Neural cell (in vitro differentiated cells): ENCODE results near the gene GSPT2. TPM values are rescaled to one million over a fixed set of nuclear protein-coding genes. Genes with fewer than 3 reads are reported as not detected.

ENCODE experiments used
- H2AFZ ChIP-seq: fragments of 200-600, 300-800 bp; sonication (generic), shearing (Covaris generic); 2 replicates; pipeline ENCODE4 v1.6.0; 2014; ENCODE audit warnings: low read depth, mild to moderate bottlenecking, antibody characterized with exemption, low read length, moderate library complexity
- H3F3A ChIP-seq: fragments of 200-600 bp; shearing (Covaris generic); 2 replicates; pipeline ENCODE4 v1.6.1; 2016; ENCODE audit warnings: mild to moderate bottlenecking, moderate library complexity, mixed read lengths, antibody characterized with exemption, low read length; ENCODE audit not compliant: insufficient read depth, poor library complexity, severe bottlenecking
- H3K27ac ChIP-seq: fragments of 200-600, 300-800 bp; sonication (generic), shearing (Covaris generic); 2 replicates; pipeline ENCODE4 v1.5.1; 2014; ENCODE audit warnings: mild to moderate bottlenecking, low read length, moderate library complexity
- H3K27me3 ChIP-seq: fragments of 300-800, 200-600 bp; sonication (generic), shearing (Covaris generic); 2 replicates; pipeline ENCODE4 v1.6.0; 2014; ENCODE audit warnings: mild to moderate bottlenecking, low read depth, low read length, moderate library complexity; ENCODE audit not compliant: insufficient read depth
- H3K36me3 ChIP-seq: fragments of 300-800, 200-600 bp; sonication (generic), shearing (Covaris generic); 2 replicates; pipeline ENCODE4 v1.5.1; 2014; ENCODE audit warnings: mild to moderate bottlenecking, antibody characterized with exemption, low read length, moderate library complexity; ENCODE audit not compliant: insufficient read depth
- H3K4me2 ChIP-seq: fragments of 300-800, 200-600 bp; sonication (generic), shearing (Covaris generic); 2 replicates; pipeline ENCODE4 v1.6.0; 2014; ENCODE audit warnings: mild to moderate bottlenecking, low read length
- H3K4me3 ChIP-seq: fragments of 300-800, 200-600 bp; sonication (generic), shearing (Covaris generic); 2 replicates; pipeline ENCODE4 v1.5.1; 2014; ENCODE audit warnings: mild to moderate bottlenecking, low read length, moderate library complexity
- H3K79me2 ChIP-seq: fragments of 200-600 bp; shearing (Covaris generic); replicated peaks from 2 replicates; pipeline ENCODE4 v1.6.0; 2014; ENCODE audit warnings: mild to moderate bottlenecking, low read length, moderate library complexity; ENCODE audit not compliant: insufficient read depth
- H3K9ac ChIP-seq: fragments of 300-800, 200-600 bp; sonication (generic), shearing (Covaris generic); 2 replicates; pipeline ENCODE4 v1.6.1; 2016; ENCODE audit warnings: mild to moderate bottlenecking, low read length, mixed read lengths
- H3K9me2 ChIP-seq: fragments of 200-600 bp; shearing (Covaris generic); 2 replicates; pipeline ENCODE4 v1.6.1; 2016; ENCODE audit warnings: mild to moderate bottlenecking, low read length, mixed read lengths; ENCODE audit not compliant: insufficient read depth
- H3K9me3 ChIP-seq: fragments of 200-600, 300-800 bp; sonication (generic), shearing (Covaris generic); 2 replicates; pipeline ENCODE4 v1.6.1; 2016; ENCODE audit warnings: mild to moderate bottlenecking, mixed run types, low read length, moderate library complexity, mixed read lengths
- H4K20me1 ChIP-seq: fragments of 200-600 bp; shearing (Covaris generic); 2 replicates; pipeline ENCODE4 v1.6.1; 2016; ENCODE audit warnings: mild to moderate bottlenecking, mixed run types; ENCODE audit not compliant: insufficient read depth
- CTCF ChIP-seq: fragments of 450-650 bp; IDR thresholded peaks from 2 replicates; pipeline ENCODE4 v1.5.1; 2014; ENCODE audit warnings: antibody characterized with exemption, mild to moderate bottlenecking, moderate library complexity; ENCODE audit not compliant: poor library complexity, severe bottlenecking
- EP300 ChIP-seq: fragments of 450-650 bp; conservative IDR thresholded peaks from 2 replicates; pipeline ENCODE4 v1.6.1; 2014; ENCODE audit warnings: antibody characterized with exemption, mild to moderate bottlenecking, moderate library complexity; ENCODE audit not compliant: poor library complexity, severe bottlenecking
- EZH2 ChIP-seq: fragments of 200-600, 300-800 bp; shearing (Covaris generic), sonication (generic); IDR thresholded peaks from 2 replicates; pipeline ENCODE4 v1.6.1; 2014; ENCODE audit warnings: antibody characterized with exemption, low read length, borderline replicate concordance, mild to moderate bottlenecking; ENCODE audit not compliant: insufficient read depth, poor library complexity, severe bottlenecking
- MXI1 ChIP-seq: fragments of 450-650 bp; conservative IDR thresholded peaks from 2 replicates; pipeline ENCODE4 v1.6.1; 2014; ENCODE audit warnings: antibody characterized with exemption, mild to moderate bottlenecking; ENCODE audit not compliant: poor library complexity, severe bottlenecking
- POLR2AphosphoS5 ChIP-seq: IDR thresholded peaks from 2 replicates; pipeline ENCODE4 v1.6.1; 2012
- RAD21 ChIP-seq: fragments of 450-650 bp; conservative IDR thresholded peaks from 2 replicates; pipeline ENCODE4 v1.6.1; 2014; ENCODE audit warnings: antibody characterized with exemption, mild to moderate bottlenecking, moderate library complexity
- SMC3 ChIP-seq: fragments of 450-650 bp; conservative IDR thresholded peaks from 2 replicates; pipeline ENCODE4 v1.6.1; 2014; ENCODE audit warnings: antibody characterized with exemption, mild to moderate bottlenecking, moderate library complexity; ENCODE audit not compliant: poor library complexity
- TAF1 ChIP-seq: IDR thresholded peaks from 2 replicates; pipeline ENCODE4 v1.6.1; 2012; ENCODE audit warnings: low read depth
- polyA plus RNA-seq: library from polyadenylated mRNA; depleted of rRNA; stranded (reverse); fragments of >200 nt; gene quantifications from 2 replicates; pipeline ENCODE4 v1.2.3, GENCODE V29; 2014
- TF ChIP-seq, protein P1 (sequence below): IDR thresholded peaks from 2 replicates; pipeline ENCODE4 v1.6.1; 2012; ENCODE audit warnings: borderline replicate concordance

The GSPT2 gene
- polyA plus RNA-seq, 1 donor from 2014 or later = 25.5 TPM

DNA sequence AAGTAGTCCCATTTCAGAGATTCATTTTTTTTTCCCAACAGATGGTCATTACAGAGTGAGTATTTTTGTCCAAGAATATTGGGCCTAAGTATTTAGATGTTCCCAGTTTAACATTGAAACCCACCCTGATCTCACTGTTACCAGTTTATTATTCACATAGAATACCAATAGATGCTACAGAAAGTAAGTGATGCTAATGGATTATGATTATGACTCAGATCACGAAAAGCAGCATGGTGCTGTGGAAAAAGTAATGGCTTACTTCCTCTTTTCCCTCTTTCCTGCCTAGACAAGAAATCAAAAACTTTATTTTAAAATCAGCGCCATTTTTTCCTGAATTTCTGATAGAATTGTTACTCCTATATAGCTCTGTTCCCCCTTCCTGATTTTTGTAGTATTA is 51.9 kb downstream of the GSPT2 start:
- Histone ChIP-seq H3K79me2 (no peaks in the 10 kb centered on the region), H3K4me3 (no peak overlapping the region), H4K20me1 (no peaks in the 10 kb centered on the region), H3K27ac (no peak overlapping the region), H3K9ac (no peak overlapping the region), H2AFZ (no peak overlapping the region), H3F3A (no peaks in the 10 kb centered on the region), H3K9me2 (no peaks in the 10 kb centered on the region), H3K4me2 (no peak overlapping the region), H3K36me3 (no peaks in the 10 kb centered on the region), H3K9me3 (no peaks in the 10 kb centered on the region), H3K27me3 (no peaks in the 10 kb centered on the region)
- TF ChIP-seq RAD21 (no peak), POLR2AphosphoS5 (no peak), EP300 (no peak), SMC3 (no peak), CTCF (no peak), EZH2 (no peak), TAF1 (no peak), MXI1 (no peak)
- TF ChIP-seq, protein P1, sequence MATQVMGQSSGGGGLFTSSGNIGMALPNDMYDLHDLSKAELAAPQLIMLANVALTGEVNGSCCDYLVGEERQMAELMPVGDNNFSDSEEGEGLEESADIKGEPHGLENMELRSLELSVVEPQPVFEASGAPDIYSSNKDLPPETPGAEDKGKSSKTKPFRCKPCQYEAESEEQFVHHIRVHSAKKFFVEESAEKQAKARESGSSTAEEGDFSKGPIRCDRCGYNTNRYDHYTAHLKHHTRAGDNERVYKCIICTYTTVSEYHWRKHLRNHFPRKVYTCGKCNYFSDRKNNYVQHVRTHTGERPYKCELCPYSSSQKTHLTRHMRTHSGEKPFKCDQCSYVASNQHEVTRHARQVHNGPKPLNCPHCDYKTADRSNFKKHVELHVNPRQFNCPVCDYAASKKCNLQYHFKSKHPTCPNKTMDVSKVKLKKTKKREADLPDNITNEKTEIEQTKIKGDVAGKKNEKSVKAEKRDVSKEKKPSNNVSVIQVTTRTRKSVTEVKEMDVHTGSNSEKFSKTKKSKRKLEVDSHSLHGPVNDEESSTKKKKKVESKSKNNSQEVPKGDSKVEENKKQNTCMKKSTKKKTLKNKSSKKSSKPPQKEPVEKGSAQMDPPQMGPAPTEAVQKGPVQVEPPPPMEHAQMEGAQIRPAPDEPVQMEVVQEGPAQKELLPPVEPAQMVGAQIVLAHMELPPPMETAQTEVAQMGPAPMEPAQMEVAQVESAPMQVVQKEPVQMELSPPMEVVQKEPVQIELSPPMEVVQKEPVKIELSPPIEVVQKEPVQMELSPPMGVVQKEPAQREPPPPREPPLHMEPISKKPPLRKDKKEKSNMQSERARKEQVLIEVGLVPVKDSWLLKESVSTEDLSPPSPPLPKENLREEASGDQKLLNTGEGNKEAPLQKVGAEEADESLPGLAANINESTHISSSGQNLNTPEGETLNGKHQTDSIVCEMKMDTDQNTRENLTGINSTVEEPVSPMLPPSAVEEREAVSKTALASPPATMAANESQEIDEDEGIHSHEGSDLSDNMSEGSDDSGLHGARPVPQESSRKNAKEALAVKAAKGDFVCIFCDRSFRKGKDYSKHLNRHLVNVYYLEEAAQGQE = no peak

Other genes with a start within 250 kb of the GSPT2 start
- 100 and 118 TPM in 2 replicates for gene NUDT11, start 246.8 kb upstream of the GSPT2 start, polyA plus RNA-seq
- 2.0 and 2.8 TPM in 2 replicates for gene CENPVL3, start 124.5 kb upstream of the GSPT2 start, polyA plus RNA-seq
- 3.2 and 5.6 TPM in 2 replicates for gene CENPVL2, start 60.6 kb upstream of the GSPT2 start, polyA plus RNA-seq
- gene CENPVL1, start 32.9 kb upstream of the GSPT2 start, polyA plus RNA-seq = 3.2 and 5.6 TPM in 2 replicates
- gene MAGED1, start 150.2 kb downstream of the GSPT2 start, polyA plus RNA-seq = 378 and 408 TPM in 2 replicates